ENCODE results near the gene FAU. TPM values are rescaled to one million over a fixed set of nuclear protein-coding genes. Genes with fewer than 3 reads are reported as not detected.
A peak's percentile ranks its signal among the peaks of the same experiment; 100 is the strongest.

Gene FAU
- total RNA-seq, 1 experiment from 2014 or later: 137 TPM

DNA sequence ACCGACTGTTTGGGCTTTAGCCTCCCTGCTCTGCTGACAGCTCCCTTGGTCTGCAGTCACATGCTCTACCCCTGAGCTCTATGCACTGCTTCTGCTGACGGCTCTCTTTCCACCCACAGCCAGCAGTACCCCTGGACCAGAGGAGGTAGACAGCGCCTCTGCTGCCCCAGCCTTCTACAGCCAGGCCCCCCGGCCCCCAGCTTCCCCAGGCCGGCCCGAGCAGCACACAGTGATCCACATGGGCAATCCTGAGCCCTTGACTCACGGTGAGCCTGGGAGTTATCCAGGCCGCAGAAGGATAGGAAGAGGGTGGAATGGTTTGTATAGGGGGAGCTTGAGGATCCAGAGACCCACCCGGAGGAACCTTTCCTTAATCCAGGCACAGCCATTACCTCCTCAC is 35.1 kb downstream of the FAU start:
- in situ Hi-C loops (cut with HindIII; ENCODE audit: low sequenced_read_pairs): no loop called here
- DNase-seq (ENCODE audit: low spot score): no peak

DNA sequence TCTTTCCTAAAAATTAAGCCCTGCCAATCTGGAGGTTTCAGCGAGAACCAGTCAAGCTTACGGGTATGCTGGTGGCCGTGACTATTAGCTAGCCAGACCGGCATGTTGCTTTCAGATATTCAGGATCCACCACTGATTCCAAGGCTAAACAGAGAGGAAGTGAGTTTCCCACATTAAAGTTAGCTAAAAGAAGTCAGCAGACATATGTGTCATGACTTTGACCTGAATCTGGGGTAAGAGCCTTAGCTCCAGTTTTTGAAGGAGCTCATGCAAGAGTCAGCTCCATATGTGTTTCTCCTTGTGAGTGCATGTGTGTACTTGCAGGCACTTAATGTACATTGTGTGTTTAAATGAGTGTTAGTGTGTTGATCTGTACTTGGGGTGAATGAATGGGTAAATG is 36.5 kb downstream of the FAU start:
- no peak for DNase-seq (ENCODE audit: low spot score)
- in situ Hi-C loops (cut with HindIII; ENCODE audit: low sequenced_read_pairs): no loop called here

DNA sequence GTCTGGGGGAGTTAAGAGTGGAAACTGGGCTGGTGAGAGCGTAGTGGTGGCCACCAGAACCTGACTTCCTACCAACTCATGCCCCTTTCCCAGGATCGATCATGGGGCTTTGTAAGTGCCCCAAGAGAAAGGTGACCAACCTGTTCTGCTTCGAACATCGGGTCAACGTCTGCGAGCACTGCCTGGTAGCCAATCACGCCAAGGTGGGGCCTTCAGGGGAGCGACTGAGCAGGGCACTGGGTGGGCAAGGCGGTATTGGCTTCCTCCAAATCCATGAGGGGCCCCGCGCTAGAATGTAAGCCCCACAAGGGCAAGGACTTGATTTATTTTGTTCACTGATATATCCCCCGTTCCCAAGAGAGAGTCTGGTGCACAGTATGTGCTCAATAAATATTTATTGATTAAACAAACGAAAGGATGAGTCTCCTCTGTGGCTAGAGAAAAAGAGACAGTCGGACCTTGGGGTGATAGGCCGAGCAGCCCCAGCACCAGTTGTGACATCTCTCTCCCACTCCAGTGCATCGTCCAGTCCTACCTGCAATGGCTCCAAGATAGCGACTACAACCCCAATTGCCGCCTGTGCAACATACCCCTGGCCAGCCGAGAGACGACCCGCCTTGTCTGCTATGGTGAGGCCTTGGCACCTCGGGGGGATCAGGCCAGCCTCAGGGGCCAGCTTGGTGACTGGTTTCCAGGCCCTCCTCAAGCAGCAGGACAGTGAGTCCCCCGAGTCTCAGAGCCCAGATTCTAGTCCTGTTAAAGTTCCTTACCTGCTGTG is 37.1 kb downstream of the FAU start:
- no peak for DNase-seq (ENCODE audit: low spot score)
- in situ Hi-C loops (cut with HindIII; ENCODE audit: low sequenced_read_pairs): no loop called here

DNA sequence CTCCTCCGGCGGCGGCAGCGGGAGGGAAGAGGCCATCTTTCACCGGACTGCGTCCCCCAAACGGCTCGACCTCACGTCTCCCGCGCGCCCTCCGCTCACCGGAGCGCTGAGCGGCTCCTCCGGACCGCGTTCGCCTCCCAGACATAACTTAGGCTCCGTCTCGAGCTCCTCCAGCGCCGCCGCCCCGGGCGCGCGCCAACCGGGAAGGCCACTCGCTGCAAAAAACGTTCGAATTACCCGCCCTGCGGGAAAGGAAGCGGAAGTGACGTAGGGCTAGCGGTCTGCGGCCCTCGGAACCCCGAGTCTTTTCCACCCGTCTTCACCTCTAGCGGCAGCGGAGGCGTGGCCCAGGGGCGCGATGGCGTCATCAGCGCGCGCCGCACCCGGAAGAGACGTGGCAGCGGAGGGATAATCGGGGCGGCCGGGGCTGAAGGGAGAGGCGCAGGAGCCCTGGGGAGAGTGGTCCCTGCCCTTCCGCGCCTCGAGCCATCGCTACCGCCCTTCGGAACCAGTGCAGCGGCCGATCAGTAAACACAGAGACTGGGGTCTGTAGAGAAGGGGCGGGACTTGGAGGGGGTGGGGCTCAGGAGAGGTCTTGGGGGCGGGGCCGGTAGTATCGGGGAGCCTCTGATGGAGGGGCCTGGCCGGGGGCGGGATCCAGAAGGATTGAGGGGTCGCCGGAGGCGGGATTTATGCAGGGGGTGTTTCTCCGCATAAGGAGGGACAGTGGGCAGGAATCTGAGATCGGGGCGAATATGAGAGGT is 37.9 kb downstream of the FAU start, which contains the start of the genes CDCA5 and ZFPL1:
CDCA5 (minus strand) TSS at position 207 of the 764 bp plus-strand sequence; CDS start at position 145, 62 bp downstream.
ZFPL1 (plus strand) TSS at position 389 of the 764 bp plus-strand sequence. CDS start 477 bp downstream, outside the sequence.
- DNase-seq (ENCODE audit: low spot score): peak; percentile 96
- in situ Hi-C loops (cut with HindIII; ENCODE audit: low sequenced_read_pairs): no loop called here

DNA sequence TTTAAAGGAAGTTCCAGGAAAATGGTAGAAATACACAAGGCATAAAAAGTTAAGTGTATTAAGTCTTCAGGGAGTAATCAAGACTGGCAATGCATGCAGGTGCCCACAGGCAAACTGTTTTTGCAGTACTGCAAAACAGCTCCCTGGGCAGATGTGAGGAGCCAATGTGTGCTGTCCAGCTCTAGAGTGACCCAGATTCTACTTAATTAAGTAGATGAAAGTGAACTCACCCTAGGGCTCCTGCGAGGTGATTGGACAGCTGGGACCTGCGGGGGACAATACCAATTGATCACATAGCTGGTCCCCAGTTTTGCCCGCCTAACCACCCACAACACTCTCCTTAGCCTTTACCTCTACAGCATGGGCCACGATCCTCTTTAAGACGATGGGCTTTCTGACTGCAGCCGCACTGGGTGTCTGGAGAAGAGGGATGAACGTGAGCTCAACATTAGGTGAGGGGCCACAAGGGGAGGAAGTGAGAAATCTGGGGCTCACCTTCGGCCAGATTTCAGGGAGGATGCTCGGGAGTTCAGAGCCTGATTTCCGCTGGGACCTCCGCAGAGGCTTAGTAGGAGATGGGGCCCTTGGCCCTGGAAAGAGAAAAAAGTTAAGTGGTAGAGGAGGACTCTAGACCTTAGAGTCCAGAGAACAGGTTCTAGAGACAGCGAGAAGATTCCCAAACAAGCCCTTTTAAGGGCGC is 38.6 kb downstream of the FAU start:
- in situ Hi-C loops (cut with HindIII; ENCODE audit: low sequenced_read_pairs): no loop called here

DNA sequence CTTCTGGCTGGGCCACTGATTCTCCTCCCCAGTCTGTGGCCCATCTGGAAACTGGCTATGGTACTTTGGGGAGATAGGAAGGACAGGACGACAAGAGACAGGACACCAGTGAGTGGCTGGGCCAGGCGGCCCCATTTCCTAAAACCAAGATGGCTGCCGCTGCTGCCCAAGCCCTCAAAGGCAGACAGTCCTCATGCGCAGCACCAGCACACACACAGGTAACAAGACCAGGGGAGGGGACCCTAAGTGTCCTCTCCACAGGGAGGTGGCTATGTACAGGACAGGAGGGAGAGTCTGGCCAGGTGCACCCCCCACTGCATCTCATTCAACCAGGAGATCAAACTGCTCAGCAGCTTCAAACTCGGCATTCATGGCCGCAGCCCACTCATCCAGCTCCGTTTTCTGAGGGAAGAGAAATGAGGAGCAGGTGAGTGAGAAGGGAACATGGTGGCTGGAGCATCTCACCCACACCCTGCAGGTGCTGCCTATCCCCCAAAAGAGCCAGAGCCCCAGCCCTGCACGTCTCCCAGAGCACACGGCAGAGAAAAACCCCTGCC is 43.1 kb downstream of the FAU start:
- in situ Hi-C loops (cut with HindIII; ENCODE audit: low sequenced_read_pairs): no loop called here
- DNase-seq (ENCODE audit: low spot score): no peak

More for the DNA sequence above, 38.6 kb downstream of the FAU start:
- DNase-seq (ENCODE audit: low spot score): no peak

DNA sequence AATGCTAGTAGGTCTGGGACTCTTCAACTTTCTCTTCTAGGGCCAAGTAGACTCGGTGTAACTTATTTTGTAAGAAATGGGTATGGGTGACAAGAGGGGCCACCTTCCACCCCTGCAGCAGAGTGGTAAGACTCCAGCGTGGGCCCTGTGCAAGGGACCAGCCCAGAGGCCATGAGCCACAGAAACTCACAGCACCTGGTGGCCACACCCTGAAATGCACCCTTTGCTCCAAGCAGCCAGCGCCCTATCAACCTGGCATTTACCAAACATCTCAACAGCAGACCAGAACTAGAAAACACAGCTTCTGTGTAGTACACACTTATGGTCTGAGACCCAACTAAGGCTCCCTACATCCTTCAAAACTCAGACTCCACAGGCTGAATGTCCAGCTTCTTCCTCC is 43.8 kb downstream of the FAU start:
- in situ Hi-C loops (cut with HindIII; ENCODE audit: low sequenced_read_pairs): no loop called here
- peak; percentile 23 for DNase-seq (ENCODE audit: low spot score)

DNA sequence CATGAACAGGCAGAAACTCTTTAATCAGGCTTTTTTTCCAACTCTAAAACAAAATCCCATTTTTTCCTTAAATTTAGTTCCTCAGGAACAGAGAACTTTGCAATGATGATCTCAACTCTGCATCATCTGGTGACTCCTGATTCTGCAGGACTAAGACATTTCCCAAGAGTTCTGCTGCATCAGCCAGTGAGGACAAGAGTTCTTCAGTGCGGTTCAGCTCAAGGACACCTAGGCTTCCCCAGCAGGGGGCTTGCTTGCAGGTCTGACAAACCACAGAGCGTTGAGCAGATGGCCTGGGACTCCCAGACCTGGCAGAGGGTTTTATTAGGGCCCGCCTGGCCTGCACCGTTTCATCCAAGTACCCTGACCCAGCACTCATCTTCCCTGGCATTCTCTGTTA is 44.5 kb downstream of the FAU start:
- in situ Hi-C loops (cut with HindIII; ENCODE audit: low sequenced_read_pairs): no loop called here
- no peak for DNase-seq (ENCODE audit: low spot score)

DNA sequence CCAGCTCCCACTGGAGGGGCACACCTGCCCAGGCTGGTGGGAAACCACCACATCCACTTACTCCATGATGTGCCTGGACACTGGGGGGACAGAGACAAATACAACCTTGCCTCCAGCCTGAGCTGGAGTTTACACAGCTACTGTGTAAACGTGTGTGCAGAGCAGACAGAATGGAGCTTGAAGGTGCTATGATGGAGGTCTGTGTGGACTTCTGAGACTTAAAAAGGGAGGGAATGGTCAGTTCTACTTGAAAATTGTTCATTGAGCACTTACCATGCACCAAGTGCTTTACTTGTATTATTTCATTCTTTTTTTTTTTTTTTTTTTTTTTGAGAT is 49.3 kb downstream of the FAU start:
- in situ Hi-C loops (cut with HindIII; ENCODE audit: low sequenced_read_pairs): no loop called here
- no peak for DNase-seq (ENCODE audit: low spot score)

DNA sequence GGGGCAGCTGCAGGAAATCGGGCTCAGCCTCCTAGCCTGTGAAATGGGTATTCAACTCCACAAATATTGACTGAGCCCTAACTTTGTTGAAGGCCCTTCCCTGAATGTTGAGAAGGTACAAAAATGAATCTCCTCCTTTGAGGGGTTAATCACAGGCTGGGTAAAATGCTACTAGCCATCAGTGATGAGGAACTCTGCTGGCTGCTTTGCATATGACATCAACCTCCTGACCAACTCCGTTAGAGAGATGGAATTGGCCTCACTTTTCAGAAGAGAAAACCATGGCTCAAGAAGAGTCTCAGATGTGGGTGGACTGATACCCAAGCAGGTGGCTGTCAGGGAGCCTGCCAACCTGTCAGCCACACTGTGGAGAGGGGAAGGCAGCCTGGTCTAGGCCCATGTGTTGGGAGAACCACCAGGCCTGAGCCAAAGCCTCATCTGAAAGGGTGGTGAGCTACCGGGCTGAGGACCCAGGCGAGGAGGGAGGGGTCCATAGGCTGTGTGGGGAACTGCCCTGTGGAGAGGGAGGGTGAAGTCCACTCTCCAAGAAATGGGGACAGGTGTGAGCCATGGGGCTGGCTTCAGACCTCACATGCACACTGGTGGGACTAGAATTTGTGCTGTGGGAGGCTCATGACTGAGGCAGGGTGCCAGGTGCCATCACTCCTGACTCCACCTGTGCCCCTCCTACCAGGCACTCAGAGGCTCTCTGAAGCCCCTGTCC is 49.9 kb downstream of the FAU start:
- in situ Hi-C loops (cut with HindIII; ENCODE audit: low sequenced_read_pairs): no loop called here

More for the DNA sequence above, 49.9 kb downstream of the FAU start:
- DNase-seq (ENCODE audit: low spot score): no peak

Other genes starting within 250 kb of the FAU start
- gene EHD1, start 243.5 kb downstream of the FAU start, total RNA-seq (2014; rRNA removed; shearing (Covaris generic)): 25.3 and 32.4 TPM in 2 replicates
- 15.8 and 20.5 TPM in 2 replicates for gene ATG2A, start 204.9 kb downstream of the FAU start, total RNA-seq (2014; rRNA removed; shearing (Covaris generic))
- gene PPP2R5B, start 197.4 kb downstream of the FAU start, total RNA-seq (2014; rRNA removed; shearing (Covaris generic)): 11.7 and 20.5 TPM in 2 replicates
- gene GPHA2, start 186.2 kb downstream of the FAU start, total RNA-seq (2014; rRNA removed; shearing (Covaris generic)): 0.54 and 0.80 TPM in 2 replicates
- gene MAJIN, start 150.0 kb downstream of the FAU start, total RNA-seq (2014; rRNA removed; shearing (Covaris generic)): not detected in 2 replicates
- 0.37 and 4.1 TPM in 2 replicates for gene BATF2, start 125.2 kb downstream of the FAU start, total RNA-seq (2014; rRNA removed; shearing (Covaris generic))
- 175 and 216 TPM in 2 replicates for gene ARL2, start 108.0 kb downstream of the FAU start, total RNA-seq (2014; rRNA removed; shearing (Covaris generic))
- 10.1 and 12.8 TPM in 2 replicates for gene SNX15, start 94.7 kb downstream of the FAU start, total RNA-seq (2014; rRNA removed; shearing (Covaris generic))
- gene SAC3D1, start 80.9 kb downstream of the FAU start, total RNA-seq (2014; rRNA removed; shearing (Covaris generic)): 52.3 and 52.9 TPM in 2 replicates
- gene NAALADL1, start 63.6 kb downstream of the FAU start, total RNA-seq (2014; rRNA removed; shearing (Covaris generic)): not detected in 2 replicates
- 59.1 and 71.2 TPM in 2 replicates for gene CDCA5, start 38.1 kb downstream of the FAU start, total RNA-seq (2014; rRNA removed; shearing (Covaris generic))
- 17.7 and 42.6 TPM in 2 replicates for gene ZFPL1, start 37.9 kb downstream of the FAU start, total RNA-seq (2014; rRNA removed; shearing (Covaris generic))
- gene VPS51, start 25.9 kb downstream of the FAU start, total RNA-seq (2014; rRNA removed; shearing (Covaris generic)): 212 and 303 TPM in 2 replicates
- 23.5 and 39.0 TPM in 2 replicates for gene TM7SF2, start 10.3 kb downstream of the FAU start, total RNA-seq (2014; rRNA removed; shearing (Covaris generic))
- 12.7 and 21.0 TPM in 2 replicates for gene ZNHIT2, start 4.4 kb downstream of the FAU start, total RNA-seq (2014; rRNA removed; shearing (Covaris generic))
- 108 and 117 TPM in 2 replicates for gene MRPL49, start 187 bp upstream of the FAU start, total RNA-seq (2014; rRNA removed; shearing (Covaris generic))
- 6.9 and 16.3 TPM in 2 replicates for gene SYVN1, start 12.4 kb upstream of the FAU start, total RNA-seq (2014; rRNA removed; shearing (Covaris generic))
- gene SPDYC, start 48.1 kb upstream of the FAU start, total RNA-seq (2014; rRNA removed; shearing (Covaris generic)): 2.0 and 3.4 TPM in 2 replicates
- 76.6 and 128 TPM in 2 replicates for gene CAPN1, start 59.8 kb upstream of the FAU start, total RNA-seq (2014; rRNA removed; shearing (Covaris generic))
- 10.8 and 19.4 TPM in 2 replicates for gene POLA2, start 139.8 kb upstream of the FAU start, total RNA-seq (2014; rRNA removed; shearing (Covaris generic))
- 4.6 TPM in 1 of 2 replicates, not detected in the other for gene CDC42EP2, start 192.7 kb upstream of the FAU start, total RNA-seq (2014; rRNA removed; shearing (Covaris generic))
- gene DPF2, start 211.7 kb upstream of the FAU start, total RNA-seq (2014; rRNA removed; shearing (Covaris generic)): 52.8 and 54.3 TPM in 2 replicates
- gene TIGD3, start 232.6 kb upstream of the FAU start, total RNA-seq (2014; rRNA removed; shearing (Covaris generic)): 0.12 and 1.9 TPM in 2 replicates